IPS DF 6.9 (cell line): ENCODE results near the gene STMN3.
"Not testable (repeated sequence)": the region's sequence is repeated elsewhere in the genome, so short reads cannot be mapped to it uniquely, and the experiment has no call there.

Experiments used
- DNase-seq: peaks from one replicate; pipeline ENCODE4 v3.0.0-alpha.2; 2013; ENCODE audit warnings: low read depth, low spot score
- H3K27ac ChIP-seq: one replicate; pipeline ENCODE4 v1.5.1; 2013; ENCODE audit warnings: low read length, control low read depth
- H3K27me3 ChIP-seq: 2 replicates; pipeline ENCODE4 v1.6.1; 2013; ENCODE audit warnings: mild to moderate bottlenecking, low read length; ENCODE audit not compliant: control insufficient read depth, insufficient read depth
- H3K36me3 ChIP-seq: 2 replicates; pipeline ENCODE4 v1.6.1; 2013; ENCODE audit warnings: low read length; ENCODE audit not compliant: control insufficient read depth, insufficient read depth
- H3K4me1 ChIP-seq: 2 replicates; pipeline ENCODE4 v1.6.1; 2013; ENCODE audit warnings: low read length; ENCODE audit not compliant: control insufficient read depth, insufficient read depth
- H3K4me3 ChIP-seq: 2 replicates; pipeline ENCODE4 v1.5.1; 2013; ENCODE audit warnings: mild to moderate bottlenecking, low read length
- H3K9me3 ChIP-seq: 2 replicates; pipeline ENCODE4 v1.6.1; 2013; ENCODE audit warnings: low read length, inconsistent platforms; ENCODE audit not compliant: control insufficient read depth, insufficient read depth
- WGBS: extraction: QIAGEN DNeasy Blood & Tissue Kit; methylation state at CpG from one replicate; pipeline ENCODE4 v1.1.7; 2013; ENCODE audit warnings: mixed read lengths, missing lambda C conversion rate; ENCODE audit not compliant: insufficient read length, insufficient coverage; 5-methylcytosine and 5-hydroxymethylcytosine counted together

The STMN3 gene

GRCh38 chr20:63606686-63607085, 46.5 kb downstream of the STMN3 start:
- peaks cover 17% of the 10 kb centered on the region for H3K36me3 ChIP-seq
- DNase-seq: no peak
- H3K27me3 ChIP-seq: no peaks in the 10 kb centered on the region
- H3K27ac ChIP-seq: no peak overlapping the region
- H3K4me1 ChIP-seq: no peaks in the 10 kb centered on the region; the same call in 1 of the 2 replicates
- no peak overlapping the region for H3K4me3 ChIP-seq
- WGBS: no CpG with 5 or more reads among the region's 9 CpGs
- H3K9me3 ChIP-seq: no peaks in the 10 kb centered on the region

DNA sequence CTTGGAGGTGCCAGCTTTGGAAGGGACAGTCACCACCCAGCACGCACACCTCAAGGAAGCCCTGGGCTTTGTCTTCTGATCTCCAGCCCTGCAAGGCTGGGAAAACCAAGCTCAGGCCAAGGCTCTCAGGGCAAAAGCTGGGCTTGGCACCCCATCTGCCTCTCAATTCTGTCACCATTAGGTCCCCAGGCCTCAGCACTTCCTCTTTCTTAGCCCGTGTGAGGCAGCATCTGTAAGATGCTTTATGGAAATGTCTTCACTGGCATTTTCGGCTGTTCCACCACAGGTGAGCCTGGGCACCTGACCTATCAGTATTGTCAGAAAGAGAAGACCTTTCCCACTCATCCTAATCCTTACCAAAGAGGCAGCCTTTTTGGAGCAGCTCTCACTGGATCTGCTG, 50.9 kb downstream of the STMN3 start:
- no peak overlapping the region for H3K27ac ChIP-seq
- no peaks in the 10 kb centered on the region; the same call in 1 of the 2 replicates for H3K4me1 ChIP-seq
- no peaks in the 10 kb centered on the region for H3K27me3 ChIP-seq
- WGBS: no CpG with 5 or more reads among the region's 3 CpGs
- H3K36me3 ChIP-seq: peaks cover 18% of the 10 kb centered on the region
- DNase-seq: no peak
- no peaks in the 10 kb centered on the region for H3K9me3 ChIP-seq
- no peak overlapping the region for H3K4me3 ChIP-seq

GRCh38 chr20:63601679-63602078, 51.5 kb downstream of the STMN3 start:
- H3K4me3 ChIP-seq, H3K27me3 ChIP-seq, DNase-seq, H3K4me1 ChIP-seq, H3K9me3 ChIP-seq, H3K27ac ChIP-seq: not testable (repeated sequence)
- peaks cover 18% of the 10 kb centered on the region for H3K36me3 ChIP-seq
- WGBS: no CpG with 5 or more reads among the region's 8 CpGs

DNA sequence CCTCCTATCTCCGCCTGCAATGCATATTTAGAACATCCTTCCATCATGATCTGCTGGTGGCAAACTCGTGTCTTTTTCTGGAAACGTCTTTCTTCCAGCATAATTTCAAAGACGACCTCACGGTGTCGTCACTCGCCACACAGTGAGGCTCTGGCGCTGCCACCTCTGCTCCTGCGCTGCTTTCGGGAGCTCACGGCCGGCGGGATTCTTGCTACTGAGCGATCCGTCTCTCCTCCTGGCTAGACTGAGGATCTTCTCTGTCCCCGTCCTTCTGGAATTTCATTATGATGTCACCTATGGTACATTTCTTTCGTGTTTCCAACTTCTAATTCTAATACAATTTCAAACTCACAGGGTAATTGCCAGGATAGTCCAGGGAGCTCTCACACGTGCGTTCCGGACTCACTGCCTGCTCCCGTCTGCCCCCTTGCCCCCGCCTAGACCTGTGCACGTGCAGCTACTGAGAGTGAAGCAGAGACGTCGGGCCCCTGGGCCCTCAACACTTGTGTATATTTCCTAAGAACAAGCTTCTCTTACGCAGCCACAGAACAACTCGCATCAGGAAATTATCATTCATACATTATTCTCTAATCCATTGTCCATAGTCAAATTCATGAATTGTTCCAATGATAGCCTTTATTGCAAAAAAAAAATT, 53.7 kb downstream of the STMN3 start:
- no CpG with 5 or more reads among the region's 27 CpGs for WGBS
- Histone ChIP-seq H3K36me3 (peaks cover 18% of the 10 kb centered on the region), H3K4me3 (no peak overlapping the region), H3K27me3 (no peaks in the 10 kb centered on the region), H3K9me3 (no peaks in the 10 kb centered on the region), H3K4me1 (no peaks in the 10 kb centered on the region; the same call in 1 of the 2 replicates), H3K27ac (no peak overlapping the region)
- no peak for DNase-seq

DNA sequence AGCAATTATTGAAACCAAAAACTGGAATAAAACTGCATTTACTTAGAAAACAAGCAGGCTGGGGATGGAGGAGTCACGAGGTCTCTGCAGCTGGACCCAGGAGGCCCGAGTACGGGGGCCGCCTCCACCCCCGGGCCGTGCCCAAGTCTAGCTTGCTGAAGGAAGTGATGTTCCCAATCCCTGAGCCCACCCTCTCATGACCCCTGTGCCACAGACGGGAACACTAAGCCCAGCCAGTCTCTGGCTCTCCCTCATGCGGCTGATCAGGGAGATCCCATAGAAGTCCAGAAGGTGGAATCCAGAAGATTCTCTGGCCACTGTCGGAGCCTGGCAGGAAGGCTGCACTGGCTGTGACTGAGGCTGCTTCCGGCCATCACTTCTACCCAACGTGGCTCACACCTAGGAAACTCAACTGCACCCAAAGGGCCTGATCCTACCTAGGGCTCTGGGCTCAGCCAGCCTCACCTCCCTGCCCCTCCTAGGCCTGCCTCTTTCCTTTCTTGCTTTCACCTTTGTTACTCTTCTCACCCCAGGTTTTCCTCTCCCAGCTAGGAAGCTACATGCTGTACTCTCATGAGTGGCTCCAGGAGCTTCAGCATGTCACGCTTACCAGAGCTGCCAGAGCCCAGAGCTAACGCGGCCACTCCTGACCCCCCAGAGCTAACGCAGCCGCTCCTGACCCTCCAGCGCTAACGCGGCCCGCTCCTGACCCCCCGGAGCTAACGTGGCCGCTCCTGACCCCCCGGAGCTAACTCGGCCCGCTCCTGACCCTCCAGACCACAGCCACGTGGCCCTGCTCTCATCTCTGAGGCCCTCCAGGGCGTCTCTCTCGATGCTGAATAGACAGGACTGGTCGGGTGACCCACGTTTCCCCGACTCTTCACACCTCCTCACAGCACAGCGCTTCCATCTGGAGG, 54.5 kb downstream of the STMN3 start:
- no CpG with 5 or more reads among the region's 33 CpGs for WGBS
- H3K4me3 ChIP-seq: no peak overlapping the region
- peaks cover 18% of the 10 kb centered on the region for H3K36me3 ChIP-seq
- DNase-seq: no peak
- no peaks in the 10 kb centered on the region for H3K27me3 ChIP-seq
- no peaks in the 10 kb centered on the region for H3K9me3 ChIP-seq
- no peaks in the 10 kb centered on the region; the same call in 1 of the 2 replicates for H3K4me1 ChIP-seq
- no peak overlapping the region for H3K27ac ChIP-seq

DNA sequence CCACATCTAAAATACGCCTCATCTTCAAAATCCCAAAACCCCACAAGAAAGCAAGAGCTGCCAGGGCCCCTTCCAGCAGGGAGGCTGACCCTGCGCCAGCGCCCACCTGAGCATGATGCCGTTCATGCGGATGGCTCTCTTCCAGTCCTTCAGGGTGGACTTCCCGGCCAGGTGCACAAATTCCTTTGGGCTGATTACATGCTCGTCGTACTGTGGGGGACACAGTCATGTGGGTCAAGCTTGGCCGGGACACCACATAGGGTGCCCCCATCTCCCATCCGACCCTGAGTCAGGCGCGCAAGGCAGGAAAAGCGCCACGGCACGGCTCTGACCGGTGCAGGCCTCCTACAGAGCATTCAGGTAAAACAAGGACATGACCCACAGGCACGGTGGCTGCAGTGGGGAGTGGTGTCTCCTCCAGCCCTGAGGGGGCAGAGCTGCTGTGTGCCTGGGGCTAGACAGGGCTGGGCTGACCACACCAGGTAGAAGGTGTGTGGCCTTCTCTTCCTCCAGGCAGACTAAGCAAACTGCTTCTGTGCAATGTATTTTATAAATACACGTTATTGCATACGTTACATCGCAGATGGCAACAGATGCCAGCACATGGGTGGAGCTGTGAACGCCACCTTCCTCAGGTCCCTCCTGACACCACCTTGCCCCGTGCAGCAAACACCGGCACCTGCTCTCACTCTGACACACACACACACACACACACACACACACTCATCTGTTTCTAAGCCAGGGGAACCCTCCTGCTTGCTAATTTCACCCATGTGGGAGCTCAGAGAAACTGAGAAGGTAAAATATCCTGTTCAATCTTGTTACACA, 55.4 kb downstream of the STMN3 start:
- Histone ChIP-seq H3K27me3 (no peaks in the 10 kb centered on the region), H3K27ac (no peak overlapping the region), H3K4me3 (no peak overlapping the region), H3K36me3 (peaks cover 15% of the 10 kb centered on the region), H3K4me1 (no peaks in the 10 kb centered on the region; the same call in 1 of the 2 replicates), H3K9me3 (no peaks in the 10 kb centered on the region)
- DNase-seq: no peak
- WGBS: no CpG with 5 or more reads among the region's 23 CpGs

- Histone ChIP-seq H3K36me3 (peaks cover 12% of the 10 kb centered on the region), H3K4me1 (no peaks in the 10 kb centered on the region), H3K27ac (no peak overlapping the region), H3K4me3 (no peak overlapping the region), H3K27me3 (no peaks in the 10 kb centered on the region), H3K9me3 (no peaks in the 10 kb centered on the region)
- no peak for DNase-seq
- WGBS: no CpG with 5 or more reads among the region's 6 CpGs
These were observed 56.8 kb downstream of the STMN3 start for GRCh38 chr20:63596423-63596822.

GRCh38 chr20:63595416-63596127, 57.7 kb downstream of the STMN3 start:
- no peaks in the 10 kb centered on the region for H3K9me3 ChIP-seq
- H3K4me1 ChIP-seq: no peaks in the 10 kb centered on the region
- no peak for DNase-seq
- H3K4me3 ChIP-seq: no peak overlapping the region
- no peak overlapping the region for H3K27ac ChIP-seq
- no peaks in the 10 kb centered on the region for H3K27me3 ChIP-seq
- no CpG with 5 or more reads among the region's 30 CpGs for WGBS
- H3K36me3 ChIP-seq: peaks cover 17% of the 10 kb centered on the region

GRCh38 chr20:63594043-63594561, 59.1 kb downstream of the STMN3 start:
- Histone ChIP-seq H3K36me3 (peaks cover 24% of the 10 kb centered on the region), H3K9me3 (no peaks in the 10 kb centered on the region), H3K27ac (no peak overlapping the region), H3K27me3 (no peaks in the 10 kb centered on the region), H3K4me1 (no peaks in the 10 kb centered on the region), H3K4me3 (no peak overlapping the region)
- no peak for DNase-seq
- WGBS: no CpG with 5 or more reads among the region's 10 CpGs
